Loucy (cell line): ENCODE data around the gene ELMO1.

Experiments used
- H2AFZ ChIP-seq: fragments of 200-600 bp; sonication (generic); 2 replicates; pipeline ENCODE4 v1.6.0; 2016; ENCODE audit warnings: antibody characterized with exemption, mild to moderate bottlenecking, low read length, moderate library complexity
- H3F3A ChIP-seq: fragments of 200-600 bp; 2 replicates; pipeline ENCODE4 v1.6.0; 2016; ENCODE audit warnings: antibody characterized with exemption, low read depth, mild to moderate bottlenecking
- H3K27me3 ChIP-seq: fragments of 200-600 bp; sonication (generic); 2 replicates; pipeline ENCODE4 v1.6.1; 2014; ENCODE audit warnings: low read length, mild to moderate bottlenecking; ENCODE audit not compliant: insufficient read depth, poor library complexity, severe bottlenecking
- H3K36me3 ChIP-seq: fragments of 200-600 bp; sonication (generic); 2 replicates; pipeline ENCODE4 v1.6.1; 2016; ENCODE audit warnings: low read length; ENCODE audit not compliant: insufficient read depth
- H3K4me1 ChIP-seq: fragments of 200-600 bp; sonication (generic); 2 replicates; pipeline ENCODE4 v1.5.1; 2014; ENCODE audit warnings: low read length, mild to moderate bottlenecking; ENCODE audit not compliant: insufficient read depth, poor library complexity, severe bottlenecking
- H3K4me2 ChIP-seq: fragments of 200-600 bp; sonication (generic); 2 replicates; pipeline ENCODE4 v1.6.0; 2014; ENCODE audit warnings: antibody characterized with exemption, low read length, low read depth, mild to moderate bottlenecking; ENCODE audit not compliant: poor library complexity, severe bottlenecking
- H3K4me3 ChIP-seq: fragments of 200-600 bp; sonication (generic); 2 replicates; pipeline ENCODE4 v1.5.1; 2014; ENCODE audit warnings: low read length, mild to moderate bottlenecking, mixed read lengths; ENCODE audit not compliant: poor library complexity, severe bottlenecking
- H3K79me2 ChIP-seq: fragments of 200-600 bp; sonication (generic); 2 replicates; pipeline ENCODE4 v1.6.1; 2014; ENCODE audit warnings: low read length; ENCODE audit not compliant: insufficient read depth
- H3K9ac ChIP-seq: fragments of 200-600 bp; sonication (generic); 2 replicates; pipeline ENCODE4 v1.6.0; 2014; ENCODE audit warnings: mild to moderate bottlenecking, low read depth, low read length, moderate library complexity; ENCODE audit not compliant: poor library complexity, severe bottlenecking
- H3K9me2 ChIP-seq: fragments of 200-600 bp; sonication (generic); replicated peaks from 2 replicates; pipeline ENCODE4 v1.6.1; 2016; ENCODE audit warnings: low read depth, low read length, mixed read lengths
- H3K9me3 ChIP-seq: fragments of 200-600 bp; sonication (generic); 2 replicates; pipeline ENCODE4 v1.6.1; 2014; ENCODE audit warnings: mild to moderate bottlenecking, antibody characterized with exemption, low read length, low read depth; ENCODE audit not compliant: insufficient read depth
- H4K20me1 ChIP-seq: fragments of 200-600 bp; sonication (generic); 2 replicates; pipeline ENCODE4 v1.6.0; 2014; ENCODE audit warnings: antibody characterized with exemption, low read length, mild to moderate bottlenecking; ENCODE audit not compliant: insufficient read depth, poor library complexity, severe bottlenecking
- CTCF ChIP-seq: fragments of 200-600 bp; sonication (generic); conservative IDR thresholded peaks from 2 replicates; pipeline ENCODE4 v1.5.1; 2014; ENCODE audit warnings: mild to moderate bottlenecking, antibody characterized with exemption, low read length
- EZH2phosphoT487 ChIP-seq: fragments of 200-600 bp; IDR thresholded peaks from 2 replicates; pipeline ENCODE4 v1.6.1; 2018; ENCODE audit warnings: antibody characterized with exemption, mild to moderate bottlenecking, moderate library complexity, borderline replicate concordance

ELMO1 gene

GRCh38 chr7:36827726-36828703 lies 620.6 kb downstream of the ELMO1 start:
- Histone ChIP-seq H3K9me3 (no peaks in the 10 kb centered on the region), H3K4me2 (no peak overlapping the region), H3K4me3 (no peak overlapping the region), H2AFZ (no peak overlapping the region), H3K79me2 (no peaks in the 10 kb centered on the region), H3K27me3 (no peaks in the 10 kb centered on the region), H4K20me1 (no peaks in the 10 kb centered on the region), H3K9me2 (no peaks in the 10 kb centered on the region), H3F3A (no peaks in the 10 kb centered on the region), H3K4me1 (no peaks in the 10 kb centered on the region), H3K36me3 (no peaks in the 10 kb centered on the region), H3K9ac (no peak overlapping the region)
- TF ChIP-seq CTCF (no peak), EZH2phosphoT487 (no peak)

GRCh38 chr7:36825501-36825900 lies 623.2 kb downstream of the ELMO1 start:
- Histone ChIP-seq H3K9ac (no peak overlapping the region), H4K20me1 (no peaks in the 10 kb centered on the region), H3K4me2 (no peak overlapping the region), H3K4me1 (no peaks in the 10 kb centered on the region), H3K4me3 (no peak overlapping the region), H3K79me2 (no peaks in the 10 kb centered on the region), H3K27me3 (no peaks in the 10 kb centered on the region), H3F3A (no peaks in the 10 kb centered on the region), H3K9me2 (no peaks in the 10 kb centered on the region), H3K36me3 (no peaks in the 10 kb centered on the region), H3K9me3 (no peaks in the 10 kb centered on the region), H2AFZ (no peak overlapping the region)
- TF ChIP-seq CTCF (no peak), EZH2phosphoT487 (no peak)

- Histone ChIP-seq H3K27me3 (no peaks in the 10 kb centered on the region), H3K4me3 (no peak overlapping the region), H3K4me2 (no peak overlapping the region), H4K20me1 (no peaks in the 10 kb centered on the region), H3K79me2 (no peaks in the 10 kb centered on the region), H3K9me3 (no peaks in the 10 kb centered on the region), H3K4me1 (no peaks in the 10 kb centered on the region), H3K36me3 (no peaks in the 10 kb centered on the region), H3K9me2 (no peaks in the 10 kb centered on the region), H3F3A (no peaks in the 10 kb centered on the region), H3K9ac (no peak overlapping the region), H2AFZ (no peak overlapping the region)
- TF ChIP-seq CTCF (no peak), EZH2phosphoT487 (no peak)
Observed at GRCh38 chr7:36823353-36823752, 625.3 kb downstream of the ELMO1 start.
